Measurements from ENCODE around the gene KIF5C.
A peak's percentile ranks its signal among the peaks of the same experiment; 100 is the strongest.

The KIF5C gene

GRCh38 chr2:148924514-148925178 is 49.6 kb downstream of the KIF5C start:
- DNase-seq (ENCODE audit: low read depth in 2 of 3, low spot score in 2 of 3), result no peak

GRCh38 chr2:148926291-148926961 is 51.4 kb downstream of the KIF5C start:
- peak in 1 of 3 experiments; percentile 12 for DNase-seq (ENCODE audit: low read depth in 2 of 3, low spot score in 2 of 3)

GRCh38 chr2:148926981-148927401 is 52.0 kb downstream of the KIF5C start:
- peak in 1 of 3 experiments; percentile 2 for DNase-seq (ENCODE audit: low read depth in 2 of 3, low spot score in 2 of 3)

GRCh38 chr2:148928395-148928794 is 53.4 kb downstream of the KIF5C start:
- DNase-seq (ENCODE audit: low read depth in 2 of 3, low spot score in 2 of 3), result no peak

GRCh38 chr2:148930046-148930775 is 55.2 kb downstream of the KIF5C start:
- DNase-seq (ENCODE audit: low read depth in 2 of 3, low spot score in 2 of 3), result no peak

GRCh38 chr2:148932536-148932935 is 57.5 kb downstream of the KIF5C start:
- DNase-seq (ENCODE audit: low read depth in 2 of 3, low spot score in 2 of 3), result no peak

- no peak for DNase-seq (ENCODE audit: low read depth in 2 of 3, low spot score in 2 of 3)
Measured at GRCh38 chr2:148933456-148933855, 58.4 kb downstream of the KIF5C start.

- DNase-seq (ENCODE audit: low read depth in 2 of 3, low spot score in 2 of 3), result no peak
Measured at GRCh38 chr2:148935791-148936190, 60.8 kb downstream of the KIF5C start.

GRCh38 chr2:148936857-148937450 is 61.9 kb downstream of the KIF5C start:
- DNase-seq (ENCODE audit: low read depth in 2 of 3, low spot score in 2 of 3), result no peak

GRCh38 chr2:148939271-148939670 is 64.2 kb downstream of the KIF5C start:
- DNase-seq (ENCODE audit: low read depth in 2 of 3, low spot score in 2 of 3), result no peak

GRCh38 chr2:148943097-148943496 is 68.1 kb downstream of the KIF5C start:
- no peak for DNase-seq (ENCODE audit: low read depth in 2 of 3, low spot score in 2 of 3)

- no peak for DNase-seq (ENCODE audit: low read depth in 2 of 3, low spot score in 2 of 3)
Measured at GRCh38 chr2:148944536-148944935, 69.5 kb downstream of the KIF5C start.

GRCh38 chr2:148947299-148947698 is 72.3 kb downstream of the KIF5C start:
- DNase-seq (ENCODE audit: low read depth in 2 of 3, low spot score in 2 of 3), result no peak

GRCh38 chr2:148948868-148949267 is 73.8 kb downstream of the KIF5C start:
- no peak for DNase-seq (ENCODE audit: low read depth in 2 of 3, low spot score in 2 of 3)

- no peak for DNase-seq (ENCODE audit: low read depth in 2 of 3, low spot score in 2 of 3)
Measured at GRCh38 chr2:148949348-148949747, 74.3 kb downstream of the KIF5C start.

GRCh38 chr2:148952621-148953020 is 77.6 kb downstream of the KIF5C start:
- DNase-seq (ENCODE audit: low read depth in 2 of 3, low spot score in 2 of 3), result no peak

GRCh38 chr2:148953426-148953825 is 78.4 kb downstream of the KIF5C start:
- no peak for DNase-seq (ENCODE audit: low read depth in 2 of 3, low spot score in 2 of 3)

- no peak for DNase-seq (ENCODE audit: low read depth in 2 of 3, low spot score in 2 of 3)
Measured at GRCh38 chr2:148954536-148954935, 79.5 kb downstream of the KIF5C start.

GRCh38 chr2:148955798-148956197 is 80.8 kb downstream of the KIF5C start:
- no peak for DNase-seq (ENCODE audit: low read depth in 2 of 3, low spot score in 2 of 3)

- DNase-seq (ENCODE audit: low read depth in 2 of 3, low spot score in 2 of 3), result no peak
Measured at GRCh38 chr2:148957023-148957422, 82.0 kb downstream of the KIF5C start.

- no peak for DNase-seq (ENCODE audit: low read depth in 2 of 3, low spot score in 2 of 3)
Measured at GRCh38 chr2:148959745-148960144, 84.7 kb downstream of the KIF5C start.

GRCh38 chr2:148960483-148960882 is 85.5 kb downstream of the KIF5C start:
- DNase-seq (ENCODE audit: low read depth in 2 of 3, low spot score in 2 of 3), result no peak

All from activated CD8-positive, alpha-beta memory T cell treated with anti-CD3 and anti-CD28 coated beads for 48 hours (primary cell).